GM12865 (cell line): ENCODE measurements around the gene TIMP3.

Source experiments
- DNase-seq: peaks from one replicate; pipeline ENCODE4 v3.0.0; 2010; ENCODE audit warnings: low read depth
- H3K4me3 ChIP-seq: 2 replicates; pipeline ENCODE4 v1.5.1; 2011; ENCODE audit warnings: mild to moderate bottlenecking, low read depth, low read length, control low read depth
- CTCF ChIP-seq: IDR thresholded peaks from 2 replicates; pipeline ENCODE4 v1.5.1; 2011; ENCODE audit warnings: low read length, control low read depth, low read depth, inconsistent platforms; ENCODE audit not compliant: insufficient read depth; ENCODE audit errors: missing control alignments

Gene TIMP3

GRCh38 chr22:32771756-32772155 lies 29.7 kb upstream of the TIMP3 start:
- DNase-seq: no peak
- no peak for TF ChIP-seq CTCF
- H3K4me3 ChIP-seq: no peak overlapping the region

GRCh38 chr22:32775957-32776356 lies 25.5 kb upstream of the TIMP3 start:
- TF ChIP-seq CTCF: peak; percentile 25
- no peak overlapping the region for H3K4me3 ChIP-seq
- DNase-seq: peak; percentile 2

- no peak overlapping the region for H3K4me3 ChIP-seq
- DNase-seq: no peak
- TF ChIP-seq CTCF: no peak
These were observed 25.1 kb upstream of the TIMP3 start for GRCh38 chr22:32776397-32776796.

GRCh38 chr22:32776802-32777201 lies 24.7 kb upstream of the TIMP3 start:
- no peak overlapping the region for H3K4me3 ChIP-seq
- TF ChIP-seq CTCF: no peak
- no peak for DNase-seq

GRCh38 chr22:32777987-32778386 lies 23.5 kb upstream of the TIMP3 start:
- no peak for TF ChIP-seq CTCF
- DNase-seq: no peak
- H3K4me3 ChIP-seq: no peak overlapping the region

- no peak for DNase-seq
- H3K4me3 ChIP-seq: no peak overlapping the region
- no peak for TF ChIP-seq CTCF
These were observed 20.7 kb upstream of the TIMP3 start for GRCh38 chr22:32780726-32781310.

GRCh38 chr22:32781695-32782094 lies 19.8 kb upstream of the TIMP3 start:
- no peak overlapping the region for H3K4me3 ChIP-seq
- no peak for DNase-seq
- no peak for TF ChIP-seq CTCF
